Activated naive CD4-positive, alpha-beta T cell treated with anti-CD3 and anti-CD28 coated beads, Interleukin-2, amount 50 U/mL, for 72 hours (primary cell): ENCODE measurements around the gene USP47. TPM values are rescaled to one million over a fixed set of nuclear protein-coding genes. Genes with fewer than 3 reads are reported as not detected.

ENCODE experiments used
- ATAC-seq, 2 donors: fragments of 150-1000 bp; cut with Tn5 transposase; 2 replicates each; pipeline ENCODE4 v1.10.0; 2021; ENCODE audit warnings: mild to moderate bottlenecking in 2 of 2, moderate library complexity in 2 of 2
- DNase-seq, 2 donors: peaks; one replicate each; pipeline ENCODE4 v3.0.0; 2021 to 2022; ENCODE audit warnings: low spot score in 2 of 2
- H3K27ac Mint-ChIP-seq, 2 donors: one replicate each; pipeline ENCODE4 v1.8.0; 2022; ENCODE audit warnings: mild to moderate bottlenecking in 2 of 2, mixed read lengths in 2 of 2
- H3K36me3 Mint-ChIP-seq, 2 donors: one replicate each; pipeline ENCODE4 v1.8.0; 2022; ENCODE audit warnings: mixed read lengths in 2 of 2
- H3K9me3 Mint-ChIP-seq, 2 donors: one replicate each; pipeline ENCODE4 v1.8.0; 2022; ENCODE audit warnings: mixed read lengths in 2 of 2
- total RNA-seq, 2 donors: library from RNA; stranded (reverse); gene quantifications; one replicate each; pipeline ENCODE4 v1.2.3, GENCODE V29; 2022

USP47 gene, protein sequence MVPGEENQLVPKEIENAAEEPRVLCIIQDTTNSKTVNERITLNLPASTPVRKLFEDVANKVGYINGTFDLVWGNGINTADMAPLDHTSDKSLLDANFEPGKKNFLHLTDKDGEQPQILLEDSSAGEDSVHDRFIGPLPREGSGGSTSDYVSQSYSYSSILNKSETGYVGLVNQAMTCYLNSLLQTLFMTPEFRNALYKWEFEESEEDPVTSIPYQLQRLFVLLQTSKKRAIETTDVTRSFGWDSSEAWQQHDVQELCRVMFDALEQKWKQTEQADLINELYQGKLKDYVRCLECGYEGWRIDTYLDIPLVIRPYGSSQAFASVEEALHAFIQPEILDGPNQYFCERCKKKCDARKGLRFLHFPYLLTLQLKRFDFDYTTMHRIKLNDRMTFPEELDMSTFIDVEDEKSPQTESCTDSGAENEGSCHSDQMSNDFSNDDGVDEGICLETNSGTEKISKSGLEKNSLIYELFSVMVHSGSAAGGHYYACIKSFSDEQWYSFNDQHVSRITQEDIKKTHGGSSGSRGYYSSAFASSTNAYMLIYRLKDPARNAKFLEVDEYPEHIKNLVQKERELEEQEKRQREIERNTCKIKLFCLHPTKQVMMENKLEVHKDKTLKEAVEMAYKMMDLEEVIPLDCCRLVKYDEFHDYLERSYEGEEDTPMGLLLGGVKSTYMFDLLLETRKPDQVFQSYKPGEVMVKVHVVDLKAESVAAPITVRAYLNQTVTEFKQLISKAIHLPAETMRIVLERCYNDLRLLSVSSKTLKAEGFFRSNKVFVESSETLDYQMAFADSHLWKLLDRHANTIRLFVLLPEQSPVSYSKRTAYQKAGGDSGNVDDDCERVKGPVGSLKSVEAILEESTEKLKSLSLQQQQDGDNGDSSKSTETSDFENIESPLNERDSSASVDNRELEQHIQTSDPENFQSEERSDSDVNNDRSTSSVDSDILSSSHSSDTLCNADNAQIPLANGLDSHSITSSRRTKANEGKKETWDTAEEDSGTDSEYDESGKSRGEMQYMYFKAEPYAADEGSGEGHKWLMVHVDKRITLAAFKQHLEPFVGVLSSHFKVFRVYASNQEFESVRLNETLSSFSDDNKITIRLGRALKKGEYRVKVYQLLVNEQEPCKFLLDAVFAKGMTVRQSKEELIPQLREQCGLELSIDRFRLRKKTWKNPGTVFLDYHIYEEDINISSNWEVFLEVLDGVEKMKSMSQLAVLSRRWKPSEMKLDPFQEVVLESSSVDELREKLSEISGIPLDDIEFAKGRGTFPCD (N-terminal part only)
- total RNA-seq = 10 to 100 TPM; 39.7 to 51.4 TPM

DNA sequence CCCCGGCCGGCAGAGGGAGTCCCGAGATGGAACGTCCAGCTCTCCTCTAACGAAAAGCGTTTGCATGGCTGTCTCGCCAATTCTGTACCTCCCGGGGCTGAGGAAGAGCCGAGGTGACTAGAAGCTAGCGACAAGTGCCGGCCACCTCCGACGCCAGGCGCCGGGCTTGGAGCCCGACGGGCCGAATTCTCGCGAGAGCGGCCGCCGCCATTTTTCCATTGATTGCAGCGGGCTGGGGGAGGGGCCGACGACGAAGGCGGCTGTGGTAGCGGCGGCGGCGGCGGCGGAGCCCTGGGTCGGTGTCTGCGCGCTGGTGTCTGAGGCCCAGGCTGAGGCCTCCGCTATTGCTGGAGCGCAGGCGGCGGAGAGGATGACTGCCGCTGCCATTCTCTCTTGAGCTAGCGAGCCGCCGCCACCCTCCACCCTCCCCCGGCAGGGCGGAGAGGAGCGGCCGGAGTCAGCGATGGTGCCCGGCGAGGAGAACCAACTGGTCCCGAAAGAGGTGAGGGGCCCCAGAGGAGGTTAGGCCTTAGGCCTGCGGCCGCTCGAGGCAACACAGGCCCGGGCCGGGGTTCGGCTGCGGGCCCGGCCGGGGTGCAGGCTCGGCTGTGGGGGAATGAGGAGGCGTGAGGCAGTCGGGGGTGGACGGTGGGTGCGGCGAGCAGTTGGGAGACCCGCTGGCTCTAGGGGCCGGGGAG is at the start of gene USP47:
Gene USP47, plus strand, starts transcription at position 250 of the 698 bp plus-strand sequence. Its CDS starts 214 bp downstream, at position 464.
- ATAC-seq (peak; percentile 80 to 81), DNase-seq (peak; percentile 91 to 96)
- Mint-ChIP-seq H3K27ac (peak within 1 kb of the TSS in 1 of 2 donors; percentile 75), H3K9me3 (no peaks in the 10 kb centered on the region), H3K36me3 (no peaks in the 10 kb centered on the region)

DNA sequence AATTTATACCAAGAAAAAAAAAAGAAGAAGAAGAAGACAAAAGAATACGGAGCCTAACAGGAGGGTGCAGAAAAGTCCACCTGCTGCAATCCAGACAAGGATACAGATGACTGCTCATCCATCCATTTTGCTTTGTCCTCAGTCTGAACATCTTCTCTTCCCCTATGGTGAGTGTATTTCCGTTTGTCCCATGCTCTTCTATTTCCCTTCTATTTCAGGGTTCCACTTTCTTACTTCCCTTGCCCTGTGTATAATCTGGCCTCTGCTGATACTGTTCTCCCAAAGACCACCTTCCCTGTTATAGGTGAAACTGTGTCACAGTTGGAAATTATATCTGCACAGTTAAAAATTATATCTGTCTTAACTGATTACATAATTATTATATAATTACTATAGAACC is 48.7 kb upstream of the USP47 start:
- H3K36me3 Mint-ChIP-seq = no peaks in the 10 kb centered on the region
- DNase-seq (no peak), ATAC-seq (no peak)
- no peaks in the 10 kb centered on the region for H3K9me3 Mint-ChIP-seq
- H3K27ac Mint-ChIP-seq = no peak overlapping the region

DNA sequence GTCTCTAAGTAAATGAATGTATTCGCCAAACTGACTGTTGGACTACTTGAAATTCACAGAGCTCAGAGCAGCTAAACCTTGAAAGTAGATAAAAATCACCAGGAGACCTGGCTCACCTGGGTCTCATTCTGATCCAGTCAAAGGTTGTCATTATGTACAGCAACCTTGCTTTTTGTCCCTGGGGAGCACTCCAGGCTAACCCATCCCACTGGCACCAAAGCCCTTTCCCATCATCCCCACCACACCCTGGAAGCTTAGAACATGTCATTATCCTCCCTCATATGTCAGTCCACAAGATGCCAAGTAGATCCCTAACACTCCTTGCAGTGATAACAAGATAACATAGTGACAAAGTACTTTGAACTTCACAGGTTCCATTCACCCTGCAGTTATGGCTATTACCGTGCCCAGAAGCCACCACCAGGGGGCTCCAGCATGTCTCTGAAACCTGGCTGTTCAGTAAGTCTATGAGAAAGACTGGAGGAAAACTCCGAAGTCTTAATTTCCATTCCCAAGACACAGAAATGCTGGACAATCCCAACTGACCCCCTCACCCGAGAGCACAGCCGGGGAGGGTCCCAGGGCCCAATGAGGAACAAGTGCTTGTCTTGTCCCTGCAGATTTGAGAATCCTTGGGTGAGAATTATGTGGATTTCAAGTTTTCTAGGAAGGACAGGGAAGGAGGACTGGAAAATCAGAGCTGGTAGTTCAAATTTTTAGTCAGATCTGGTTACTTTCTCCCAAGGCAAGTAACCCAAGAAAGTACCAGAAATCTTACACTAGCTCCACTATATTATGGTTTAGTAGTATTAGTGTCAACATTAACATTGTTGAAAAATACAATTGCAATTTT is 43.0 kb upstream of the USP47 start:
- Mint-ChIP-seq H3K36me3 (no peaks in the 10 kb centered on the region), H3K27ac (no peak overlapping the region), H3K9me3 (no peaks in the 10 kb centered on the region)
- DNase-seq (peak in 1 of 2 donors; percentile 80), ATAC-seq (peak; percentile 67 to 80)

DNA sequence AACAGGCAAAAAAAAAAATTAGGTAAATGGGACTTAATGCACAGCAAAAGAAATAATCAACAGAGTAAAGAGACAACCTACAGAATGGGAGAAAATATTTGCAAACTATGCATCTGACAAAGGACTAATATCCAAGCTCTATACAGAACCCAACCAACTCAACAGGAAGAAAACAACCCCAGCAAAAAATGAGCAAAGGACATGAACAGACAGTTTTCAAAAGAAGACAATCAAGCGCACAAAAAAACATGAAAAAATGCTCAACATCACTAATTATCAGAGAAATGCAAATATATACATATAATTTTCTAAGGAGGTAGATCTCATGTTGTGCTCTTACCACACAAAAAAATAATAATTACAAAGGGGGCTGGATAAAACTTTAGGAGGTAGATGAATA is 36.5 kb upstream of the USP47 start:
- peak overlapping the region in 1 of 2 donors; percentile 19 for H3K27ac Mint-ChIP-seq
- DNase-seq = no peak
- no peak for ATAC-seq
- H3K9me3 Mint-ChIP-seq = no peaks in the 10 kb centered on the region
- no peaks in the 10 kb centered on the region for H3K36me3 Mint-ChIP-seq

DNA sequence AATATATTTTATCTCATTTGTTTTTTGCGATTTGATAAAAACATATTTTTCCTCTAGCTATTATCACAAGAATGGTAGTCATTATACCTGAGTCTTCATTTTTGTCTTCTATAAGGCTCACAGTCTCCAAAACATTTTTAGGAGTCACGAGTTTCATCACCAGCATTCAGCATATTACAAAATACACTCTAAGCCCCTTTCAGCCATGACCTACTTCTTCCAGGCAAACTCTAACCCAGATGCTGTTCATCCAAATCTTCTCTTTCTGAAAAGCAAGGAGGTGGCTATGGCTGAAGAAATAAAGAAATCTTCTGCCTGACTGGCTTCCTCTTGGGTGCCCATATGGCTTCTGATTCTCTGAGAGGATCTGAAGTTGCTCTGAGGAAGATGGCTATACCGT is 35.7 kb upstream of the USP47 start:
- Mint-ChIP-seq H3K36me3 (no peaks in the 10 kb centered on the region), H3K9me3 (no peaks in the 10 kb centered on the region), H3K27ac (no peak overlapping the region)
- DNase-seq (no peak), ATAC-seq (no peak)

DNA sequence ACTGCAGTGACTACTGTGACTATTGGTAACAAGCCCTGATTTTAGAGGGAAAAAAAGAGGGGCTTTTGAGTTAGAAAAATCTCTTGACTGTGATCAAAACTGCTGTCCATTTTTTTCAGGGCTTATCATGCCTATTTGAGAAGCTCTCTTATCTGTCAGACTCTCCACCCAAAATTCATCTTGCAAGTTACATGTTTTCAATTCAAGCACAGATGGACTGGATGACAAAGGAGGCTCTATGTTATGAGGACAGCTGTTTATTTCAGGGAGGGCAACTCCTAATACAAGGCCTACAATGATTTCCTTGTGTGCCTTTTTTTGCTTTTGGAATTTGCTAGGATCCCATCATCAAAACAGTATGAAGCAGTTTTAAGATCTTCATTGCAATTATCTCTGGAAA is 35.2 kb upstream of the USP47 start:
- Mint-ChIP-seq H3K36me3 (no peaks in the 10 kb centered on the region), H3K27ac (no peak overlapping the region), H3K9me3 (no peaks in the 10 kb centered on the region)
- DNase-seq = no peak
- no peak for ATAC-seq

DNA sequence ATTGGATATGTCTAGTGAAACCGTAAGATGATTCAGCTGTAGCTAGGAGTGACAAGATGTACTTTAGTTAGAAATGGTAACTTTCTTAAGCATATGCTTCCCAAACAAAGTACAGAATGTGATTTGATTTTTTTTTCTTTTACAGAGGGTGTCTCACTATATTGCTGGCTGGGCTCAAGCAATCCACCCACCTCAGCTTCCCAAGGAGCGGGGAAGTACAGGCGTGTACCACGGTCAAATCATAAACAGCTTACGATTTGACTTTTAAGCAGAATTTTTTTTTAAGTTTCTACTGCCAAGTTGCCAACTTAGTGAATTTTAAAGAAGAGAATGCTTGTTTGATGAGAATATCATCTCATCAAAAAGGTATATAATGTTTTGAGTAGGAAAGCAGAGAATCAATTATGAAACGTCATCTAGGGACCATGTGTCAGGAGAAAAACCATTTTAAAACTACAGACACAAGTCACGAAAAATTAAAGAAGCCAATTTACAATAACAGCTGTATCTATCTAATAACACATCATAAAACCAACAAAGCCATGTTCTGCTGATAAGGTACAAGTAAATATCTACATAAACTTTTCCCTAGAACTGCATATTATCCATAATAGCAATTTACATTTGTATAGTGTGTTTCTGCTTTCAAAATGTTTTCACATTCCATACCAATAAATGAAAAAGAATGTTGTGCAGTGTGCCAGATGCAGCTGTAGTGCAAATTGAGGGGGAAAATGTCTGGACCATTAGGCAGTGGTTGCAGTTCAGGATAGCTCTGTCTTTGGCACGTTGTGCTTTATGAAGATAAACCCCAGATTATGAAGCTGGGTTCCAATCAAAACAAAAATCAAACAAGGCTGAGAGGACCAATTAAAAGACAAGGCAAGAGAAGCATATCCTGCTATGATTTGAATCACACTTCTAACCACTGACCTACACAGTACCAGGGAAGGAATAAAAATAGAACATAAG is 33.7 kb upstream of the USP47 start:
- Mint-ChIP-seq H3K9me3 (no peaks in the 10 kb centered on the region), H3K36me3 (no peaks in the 10 kb centered on the region), H3K27ac (no peak overlapping the region)
- ATAC-seq (no peak), DNase-seq (no peak)

DNA sequence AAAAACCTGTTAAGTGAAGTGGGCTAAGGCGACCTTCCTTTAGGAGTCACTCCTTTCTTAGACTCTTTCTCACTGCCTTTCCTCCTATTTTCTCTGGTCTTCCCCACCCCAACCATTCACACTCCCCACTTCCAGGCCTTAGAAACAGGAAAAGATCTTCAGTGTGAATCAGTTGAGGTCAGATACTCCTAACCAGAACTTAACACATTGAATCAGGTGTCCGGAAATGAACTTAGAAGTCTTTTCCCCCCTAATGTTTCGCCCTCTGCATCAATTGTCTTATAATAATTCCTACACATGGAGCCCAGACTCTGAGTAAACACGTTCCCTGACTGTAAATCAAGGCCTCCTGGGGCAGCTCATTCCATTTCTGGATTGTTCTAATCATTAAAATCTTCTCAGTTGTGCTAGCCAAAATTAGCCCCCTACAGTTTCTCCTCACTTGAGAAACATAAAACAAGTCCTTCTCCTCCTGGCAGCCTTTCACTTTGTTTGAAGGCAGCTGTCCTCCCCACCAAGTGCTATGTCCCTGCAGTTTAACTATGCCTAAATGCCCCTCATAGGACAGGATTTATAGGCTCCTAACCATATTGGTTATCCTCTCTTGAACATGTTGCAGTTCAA is 32.7 kb upstream of the USP47 start:
- no peak for ATAC-seq
- no peaks in the 10 kb centered on the region for H3K36me3 Mint-ChIP-seq

DNA sequence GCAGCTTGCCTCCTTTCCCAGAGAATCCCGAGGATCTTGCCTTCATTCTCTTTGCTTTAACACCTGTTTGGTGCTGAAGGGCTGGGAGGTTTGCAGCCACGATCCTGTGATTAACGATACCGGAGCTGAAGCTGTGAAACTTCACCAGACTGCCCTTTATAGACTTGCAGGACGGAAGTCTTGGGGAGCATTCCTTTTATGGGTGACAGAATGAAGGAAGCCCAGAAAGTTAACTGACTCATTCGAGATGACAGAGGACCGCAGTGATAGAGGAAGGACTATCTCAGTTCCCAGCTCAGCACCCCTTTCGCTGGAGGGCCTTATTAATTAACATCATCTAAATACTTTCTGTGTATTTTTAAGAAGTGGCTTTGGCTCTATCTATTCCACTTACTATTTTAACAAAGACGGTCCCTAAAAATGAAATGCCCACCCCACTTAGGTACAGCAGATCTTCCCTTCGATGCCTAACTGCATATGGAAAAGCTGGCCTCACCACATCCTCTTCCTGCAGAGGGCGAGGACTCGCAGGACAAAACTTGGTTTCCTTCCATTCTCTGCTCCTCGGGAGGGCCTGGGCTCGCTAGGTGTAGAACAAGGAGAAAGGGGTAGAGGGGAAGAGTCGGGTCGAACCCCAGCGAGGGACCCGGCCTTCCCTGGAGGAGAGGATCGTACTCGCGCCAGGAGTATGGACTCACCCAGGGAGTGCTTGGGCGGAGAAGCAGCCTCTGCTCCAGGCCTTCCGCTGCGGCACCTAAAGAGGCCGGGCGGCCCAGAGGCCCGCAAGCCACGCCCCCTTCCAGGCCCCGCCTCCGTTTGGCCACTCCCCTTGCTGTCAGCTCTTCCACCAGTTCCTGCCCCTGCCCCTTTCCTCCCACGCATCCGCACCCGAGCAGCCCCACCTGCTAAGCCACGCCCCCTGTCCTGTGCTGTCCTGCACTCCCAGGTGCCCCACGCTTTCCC is 30.7 kb upstream of the USP47 start:
- DNase-seq = no peak
- H3K36me3 Mint-ChIP-seq = no peaks in the 10 kb centered on the region
- H3K9me3 Mint-ChIP-seq = no peaks in the 10 kb centered on the region

More for the DNA sequence above, 32.7 kb upstream of the USP47 start:
- Mint-ChIP-seq H3K9me3 (no peaks in the 10 kb centered on the region), H3K27ac (no peak overlapping the region)
- no peak for DNase-seq

DNA sequence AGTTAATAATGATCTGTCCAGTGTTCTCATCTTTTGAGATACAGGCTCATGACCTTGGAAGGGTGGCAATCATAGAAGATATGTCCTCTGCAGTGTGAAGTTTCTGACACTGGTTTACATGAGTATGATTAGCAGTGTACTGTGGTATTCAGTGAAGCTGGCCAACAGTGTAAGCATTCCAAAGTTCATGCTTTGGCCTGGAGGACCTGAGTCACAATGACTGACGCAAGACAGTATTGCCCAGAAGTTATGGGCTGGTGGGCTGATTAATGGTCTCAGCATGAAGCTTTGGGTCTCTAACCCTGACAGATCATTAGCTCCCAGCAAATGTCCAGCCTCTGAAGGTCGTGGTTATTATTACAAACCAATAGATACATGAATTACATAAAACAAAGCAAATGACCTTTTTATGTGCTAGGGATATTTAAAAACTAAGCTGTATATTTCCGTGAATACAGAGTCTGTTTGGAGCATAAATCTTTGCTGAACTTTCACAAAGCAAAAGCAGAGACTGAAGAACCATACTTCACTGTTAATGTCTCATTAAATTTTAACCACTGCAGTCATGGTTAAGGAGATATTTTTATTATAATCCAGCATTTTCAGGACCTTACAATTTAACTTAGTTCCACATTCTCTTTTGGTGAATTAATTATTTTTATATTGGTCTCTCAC is 28.3 kb upstream of the USP47 start:
- no peak for DNase-seq
- Mint-ChIP-seq H3K36me3 (no peaks in the 10 kb centered on the region), H3K27ac (no peak overlapping the region), H3K9me3 (no peaks in the 10 kb centered on the region)
- no peak for ATAC-seq

More for the DNA sequence above, 30.7 kb upstream of the USP47 start:
- no peak overlapping the region for H3K27ac Mint-ChIP-seq
- no peak for ATAC-seq

DNA sequence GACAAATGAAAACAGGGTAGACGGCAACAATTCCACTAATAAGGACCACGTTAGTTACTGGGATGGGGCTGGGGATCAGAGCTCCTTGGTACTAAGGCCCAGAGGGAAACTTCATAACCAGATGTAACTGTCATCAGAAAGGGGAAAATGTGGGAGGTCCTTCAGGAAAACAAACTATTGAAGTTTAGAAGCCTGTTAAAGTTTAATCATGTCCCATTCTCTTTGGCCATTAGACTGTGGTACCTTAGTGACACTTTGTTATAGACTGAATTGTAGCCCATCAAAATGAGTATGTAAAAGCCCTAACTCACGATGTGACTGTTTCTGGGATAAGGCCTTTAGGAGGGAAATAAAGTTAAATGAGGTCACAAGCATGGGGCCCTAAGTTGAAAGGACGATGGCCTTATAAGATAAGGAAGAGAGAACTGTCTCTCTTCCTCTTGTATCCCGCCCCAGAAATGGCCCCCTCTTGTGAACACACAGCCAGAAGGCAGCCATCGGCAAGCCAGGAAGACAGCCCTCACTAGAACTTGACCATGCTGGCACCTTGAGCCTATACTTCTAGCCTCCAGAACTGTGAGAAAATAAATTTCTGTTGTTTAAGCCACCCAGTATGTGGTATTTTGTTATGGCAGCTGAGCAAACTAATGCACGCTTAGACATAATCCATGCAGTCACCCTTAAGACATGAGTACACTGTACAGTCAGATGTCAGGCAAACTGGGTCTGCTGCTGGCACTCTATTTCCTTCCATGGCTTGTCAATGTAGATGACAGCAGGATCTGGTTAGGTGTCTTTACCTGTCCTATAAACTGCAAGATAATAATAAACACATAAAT is 26.9 kb upstream of the USP47 start:
- Mint-ChIP-seq H3K9me3 (no peaks in the 10 kb centered on the region), H3K27ac (no peak overlapping the region), H3K36me3 (no peaks in the 10 kb centered on the region)
- ATAC-seq (no peak), DNase-seq (no peak)
